Gastroesophageal sphincter (tissue), 4 donors: ENCODE measurements around the gene TSPAN4. TPM values are rescaled to one million over a fixed set of nuclear protein-coding genes. Genes with fewer than 3 reads are reported as not detected.

Experiments
- ATAC-seq: fragments of 150-250 bp; one replicate; pipeline ENCODE4 v1.9.1; 2016; ENCODE audit warnings: mild to moderate bottlenecking, moderate library complexity
- H3K27ac ChIP-seq, 4 donors: fragments of 200-600 bp; sonication (generic) in 3 of 4; 1 replicate in 3 of 4; 2 replicates in 1 of 4; pipeline ENCODE4 v1.5.1; 2016 to 2019
- H3K27me3 ChIP-seq: fragments of 200-600 bp; sonication (generic); one replicate; pipeline ENCODE4 v1.5.1; 2019
- H3K36me3 ChIP-seq, 2 donors: fragments of 200-600 bp; sonication (generic); one replicate each; pipeline ENCODE4 v1.5.1; 2019; ENCODE audit warnings: control low read depth in 1 of 2
- H3K4me1 ChIP-seq, 3 donors: fragments of 200-600 bp; sonication (generic); 1 replicate in 2 of 3; 2 replicates in 1 of 3; pipeline ENCODE4 v1.5.1; 2016 to 2019; ENCODE audit warnings: control low read depth in 2 of 3
- H3K4me3 ChIP-seq, 2 donors: fragments of 200-600 bp; sonication (generic); one replicate each; pipeline ENCODE4 v1.5.1; 2019; ENCODE audit warnings: mild to moderate bottlenecking in 1 of 2, moderate library complexity in 1 of 2
- H3K9me3 ChIP-seq, 3 donors: fragments of 200-600 bp; sonication (generic); one replicate each; pipeline ENCODE4 v1.5.1; 2017 to 2019; ENCODE audit warnings: control low read depth in 2 of 3
- CTCF ChIP-seq, 4 experiments: fragments of 200-600 bp in 2 of 4; fragments of 450-650 bp in 2 of 4; sonication (generic) in 1 of 4; IDR thresholded peaks; one replicate each; pipeline ENCODE4 v1.5.1; 2017 to 2019; ENCODE audit warnings: antibody characterized with exemption in 4 of 4, mild to moderate bottlenecking in 2 of 4, moderate library complexity in 2 of 4
- EP300 ChIP-seq: sonication (generic); formaldehyde crosslinking; IDR thresholded peaks from one replicate; pipeline ENCODE4 v1.6.1; 2017; ENCODE audit warnings: antibody characterized with exemption, mild to moderate bottlenecking
- POLR2A ChIP-seq, 2 donors: fragments of 450-650 bp; IDR thresholded peaks; one replicate each; pipeline ENCODE4 v1.6.1; 2017; ENCODE audit warnings: antibody characterized with exemption in 2 of 2, mild to moderate bottlenecking in 2 of 2, moderate library complexity in 1 of 2
- POLR2AphosphoS5 ChIP-seq: sonication (generic); formaldehyde crosslinking; IDR thresholded peaks from one replicate; pipeline ENCODE4 v1.6.1; 2017; ENCODE audit warnings: antibody characterized with exemption
- WGBS, 2 donors: methylation state at CpG; one replicate each; pipeline ENCODE4 v1.1.5; 2018; ENCODE audit warnings: low coverage in 1 of 2; 5-methylcytosine and 5-hydroxymethylcytosine counted together
- total RNA-seq, 4 donors: library from RNA; depleted of rRNA; stranded (reverse); fragments of >200 nt; gene quantifications; one replicate each; pipeline ENCODE4 v1.1.0, GENCODE V29; 2016

Gene TSPAN4
- total RNA-seq, 4 donors from 2014 or later, result 66.5 to 115 (median 112) TPM

GRCh38 chr11:895331-896110 is 52.9 kb downstream of the TSPAN4 start:
- Histone ChIP-seq H3K4me1 (peaks cover 0 to 15% (median 0%) of the 10 kb centered on the region in 3 donors), H3K9me3 (no peaks in the 10 kb centered on the region), H3K36me3 (peaks cover 0 to 53% of the 10 kb centered on the region in 2 donors), H3K4me3 (no peak overlapping the region), H3K27ac (no peak overlapping the region), H3K27me3 (no peaks in the 10 kb centered on the region)
- WGBS, 2 donors, result 76 to 77% methylated on average over 6 to 9 of the region's 26 CpGs
- no peak for ATAC-seq
- TF ChIP-seq POLR2AphosphoS5, result no peak
- no peak for TF ChIP-seq EP300
- TF ChIP-seq CTCF (IDR thresholded peaks at IDR 0.05), result no peak
- no peak for TF ChIP-seq POLR2A (IDR thresholded peaks at IDR 0.05)

- Histone ChIP-seq H3K4me1 (peaks cover 0 to 15% (median 0%) of the 10 kb centered on the region in 3 donors), H3K9me3 (no peaks in the 10 kb centered on the region), H3K4me3 (no peak overlapping the region), H3K36me3 (peaks cover 0 to 57% of the 10 kb centered on the region in 2 donors), H3K27me3 (no peaks in the 10 kb centered on the region), H3K27ac (no peak overlapping the region)
- 79% methylated on average over 2 of the region's 17 CpGs; no CpG with 5 or more reads in 1 of the 2 donors for WGBS, 2 donors
- no peak for ATAC-seq
- TF ChIP-seq CTCF (IDR thresholded peaks at IDR 0.05) (no peak), EP300 (no peak), POLR2A (IDR thresholded peaks at IDR 0.05) (no peak)
Measured at GRCh38 chr11:897253-898142, 54.8 kb downstream of the TSPAN4 start.

GRCh38 chr11:898143-898511 is 55.5 kb downstream of the TSPAN4 start:
- Histone ChIP-seq H3K9me3 (no peaks in the 10 kb centered on the region), H3K36me3 (peaks cover 0 to 61% of the 10 kb centered on the region in 2 donors), H3K27ac (no peak overlapping the region), H3K4me3 (no peak overlapping the region), H3K27me3 (no peaks in the 10 kb centered on the region), H3K4me1 (peaks cover 0 to 15% (median 0%) of the 10 kb centered on the region in 3 donors)
- peak in 1 of 4 experiments; percentile 11 for TF ChIP-seq CTCF (IDR thresholded peaks at IDR 0.05)
- TF ChIP-seq POLR2A (IDR thresholded peaks at IDR 0.05), result no peak
- 0% methylated on average over 1 of the region's 10 CpGs; no CpG with 5 or more reads in 1 of the 2 donors for WGBS, 2 donors
- peak; percentile 20 for ATAC-seq

DNA sequence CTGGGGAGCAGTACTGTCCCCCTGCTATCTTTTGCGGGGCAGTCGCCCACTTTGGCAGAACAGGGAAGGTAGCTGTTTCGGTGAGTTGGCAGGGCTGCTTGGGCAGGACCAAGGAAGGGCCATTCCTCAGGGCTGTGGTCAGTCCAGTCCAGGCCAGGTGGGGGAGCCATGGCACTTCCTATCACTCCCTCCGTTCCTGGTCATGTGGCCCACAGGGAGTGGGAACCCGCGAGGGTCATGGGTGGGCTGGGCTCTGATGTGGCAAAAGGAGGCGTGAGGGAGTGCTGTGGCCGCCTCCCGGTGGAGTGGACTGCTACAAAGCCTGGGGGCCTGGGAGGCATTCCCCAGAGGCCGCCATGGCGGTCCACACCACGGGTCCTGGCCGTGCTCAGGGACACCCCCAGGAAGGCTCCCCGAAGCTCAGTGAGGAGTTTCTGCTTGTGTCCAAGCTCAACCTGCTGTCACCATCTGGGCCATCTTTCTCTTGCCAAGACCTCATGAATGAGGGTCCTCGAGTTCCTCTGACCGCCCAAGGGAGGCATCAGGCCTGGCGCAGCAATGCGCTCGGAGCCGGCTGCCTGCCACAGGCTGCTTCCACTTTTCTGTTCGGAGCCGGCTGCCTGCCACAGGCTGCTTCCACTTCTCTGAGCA is 56.0 kb downstream of the TSPAN4 start:
- H3K36me3 ChIP-seq, result peaks cover 0 to 66% of the 10 kb centered on the region in 2 donors
- H3K27ac ChIP-seq, result no peak overlapping the region
- ATAC-seq, result peak; percentile 16
- no peaks in the 10 kb centered on the region for H3K9me3 ChIP-seq
- 91% methylated on average over 8 of the region's 22 CpGs; no CpG with 5 or more reads in 1 of the 2 donors for WGBS, 2 donors
- TF ChIP-seq CTCF (IDR thresholded peaks at IDR 0.05) (peak in 2 of 4 experiments; percentile 39 to 45), EP300 (no peak)
- peaks cover 0 to 15% (median 0%) of the 10 kb centered on the region in 3 donors for H3K4me1 ChIP-seq
- H3K4me3 ChIP-seq, result no peak overlapping the region
- H3K27me3 ChIP-seq, result no peaks in the 10 kb centered on the region
